Activated gamma-delta T cell (primary cell): ENCODE measurements around the gene FAM118A.
"Not testable (repeated sequence)": the region's sequence is repeated elsewhere in the genome, so short reads cannot be mapped to it uniquely, and the experiment has no call there.

Experiments used
- DNase-seq: peaks from one replicate; lab custom pipeline; 2025; lab: John Stamatoyannopoulos, UW

Gene FAM118A

GRCh38 chr22:45284705-45285262, 24.9 kb upstream of the FAM118A start, which contains the start of gene UPK3A:
Gene UPK3A, plus strand, starts transcription at chr22:45284949. Its CDS starts 65 bp downstream, at chr22:45285014.
- peak; percentile 26 for DNase-seq

DNA sequence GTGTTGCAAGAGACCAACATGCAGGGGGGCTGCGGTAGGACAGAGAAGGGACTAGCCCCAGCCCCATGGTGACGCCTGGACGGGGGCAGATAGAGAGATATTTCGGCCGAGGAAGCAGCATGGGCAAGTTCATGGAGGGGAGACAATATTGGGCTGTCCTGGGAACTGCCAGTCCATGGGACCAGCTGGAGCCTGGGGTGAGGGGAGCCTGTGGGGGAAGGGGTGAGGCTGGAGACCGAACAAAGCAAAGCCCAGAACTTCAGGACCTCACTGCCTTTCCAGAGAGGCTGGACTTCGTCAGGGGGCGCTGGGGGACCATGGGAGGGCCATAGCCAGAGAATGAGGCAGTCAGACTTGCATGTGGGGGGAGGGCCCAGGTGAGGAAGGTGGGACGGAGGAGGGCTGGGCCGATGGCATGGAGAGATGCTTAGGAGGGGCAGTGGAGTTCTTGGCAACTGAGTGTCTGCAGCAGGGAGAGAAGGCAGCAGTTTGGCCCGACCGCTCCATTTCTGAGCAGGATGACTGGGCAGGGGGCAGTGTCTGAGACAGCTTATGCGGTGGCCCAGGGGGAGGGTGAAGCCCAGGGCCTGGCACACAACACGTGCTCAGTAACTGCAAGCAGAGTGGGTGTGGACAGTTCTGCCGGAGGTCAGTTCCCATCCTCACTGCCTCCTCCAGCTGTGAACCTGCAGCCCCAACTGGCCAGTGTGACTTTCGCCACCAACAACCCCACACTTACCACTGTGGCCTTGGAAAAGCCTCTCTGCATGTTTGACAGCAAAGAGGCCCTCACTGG, 24.3 kb upstream of the FAM118A start:
- DNase-seq = no peak

DNA sequence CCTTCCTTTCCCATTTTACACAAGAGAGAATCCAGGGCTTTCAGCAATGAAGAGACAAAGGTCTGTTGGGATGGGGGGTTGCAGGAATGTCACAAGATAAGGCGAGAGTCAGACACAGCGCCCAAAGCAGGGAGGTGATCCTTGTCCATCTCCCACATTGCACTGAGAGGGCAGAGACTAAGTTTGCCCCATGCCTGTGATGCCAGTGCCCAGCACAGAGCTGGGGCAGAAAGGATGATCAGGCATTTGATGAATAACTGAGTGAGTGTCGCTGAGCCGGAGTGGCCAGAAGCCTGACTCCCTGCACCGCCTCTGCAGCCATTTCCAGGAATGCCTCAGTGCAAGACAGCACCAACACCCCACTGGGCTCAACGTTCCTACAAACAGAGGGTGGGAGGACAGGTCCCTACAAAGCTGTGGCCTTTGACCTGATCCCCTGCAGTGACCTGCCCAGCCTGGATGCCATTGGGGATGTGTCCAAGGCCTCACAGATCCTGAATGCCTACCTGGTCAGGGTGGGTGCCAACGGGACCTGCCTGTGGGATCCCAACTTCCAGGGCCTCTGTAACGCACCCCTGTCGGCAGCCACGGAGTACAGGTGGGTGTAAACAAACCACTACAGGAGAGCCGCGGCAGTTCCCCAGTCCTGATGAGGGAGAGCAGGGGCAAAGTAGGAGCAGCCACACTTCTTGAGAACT, 22.7 kb upstream of the FAM118A start:
- DNase-seq = no peak

DNA sequence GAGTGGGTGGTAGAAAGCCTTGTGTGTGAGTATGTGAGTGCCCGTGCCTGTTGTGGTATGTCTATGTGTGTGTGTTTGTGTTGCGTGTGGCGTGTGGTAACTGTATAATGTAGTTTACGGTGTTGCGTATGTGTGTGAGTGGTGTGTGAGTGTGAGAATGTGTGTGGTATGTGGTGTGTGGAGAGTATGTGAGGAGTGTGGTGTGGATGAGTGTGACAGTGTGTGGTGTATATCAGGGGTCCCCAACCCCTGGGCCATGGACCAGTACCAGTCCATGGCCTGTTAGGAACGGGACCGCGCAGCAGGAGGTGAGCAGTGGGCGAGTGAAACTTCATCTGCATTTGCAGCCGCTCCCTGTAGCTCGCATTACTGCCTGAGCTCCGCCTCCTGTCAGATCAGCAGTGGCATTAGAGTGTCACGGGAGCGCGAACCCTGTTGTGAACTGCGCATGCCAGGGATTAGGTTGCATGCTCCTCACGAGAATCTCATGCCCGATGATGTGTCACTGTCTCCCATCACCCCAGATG, 19.3 kb upstream of the FAM118A start:
- no peak for DNase-seq

DNA sequence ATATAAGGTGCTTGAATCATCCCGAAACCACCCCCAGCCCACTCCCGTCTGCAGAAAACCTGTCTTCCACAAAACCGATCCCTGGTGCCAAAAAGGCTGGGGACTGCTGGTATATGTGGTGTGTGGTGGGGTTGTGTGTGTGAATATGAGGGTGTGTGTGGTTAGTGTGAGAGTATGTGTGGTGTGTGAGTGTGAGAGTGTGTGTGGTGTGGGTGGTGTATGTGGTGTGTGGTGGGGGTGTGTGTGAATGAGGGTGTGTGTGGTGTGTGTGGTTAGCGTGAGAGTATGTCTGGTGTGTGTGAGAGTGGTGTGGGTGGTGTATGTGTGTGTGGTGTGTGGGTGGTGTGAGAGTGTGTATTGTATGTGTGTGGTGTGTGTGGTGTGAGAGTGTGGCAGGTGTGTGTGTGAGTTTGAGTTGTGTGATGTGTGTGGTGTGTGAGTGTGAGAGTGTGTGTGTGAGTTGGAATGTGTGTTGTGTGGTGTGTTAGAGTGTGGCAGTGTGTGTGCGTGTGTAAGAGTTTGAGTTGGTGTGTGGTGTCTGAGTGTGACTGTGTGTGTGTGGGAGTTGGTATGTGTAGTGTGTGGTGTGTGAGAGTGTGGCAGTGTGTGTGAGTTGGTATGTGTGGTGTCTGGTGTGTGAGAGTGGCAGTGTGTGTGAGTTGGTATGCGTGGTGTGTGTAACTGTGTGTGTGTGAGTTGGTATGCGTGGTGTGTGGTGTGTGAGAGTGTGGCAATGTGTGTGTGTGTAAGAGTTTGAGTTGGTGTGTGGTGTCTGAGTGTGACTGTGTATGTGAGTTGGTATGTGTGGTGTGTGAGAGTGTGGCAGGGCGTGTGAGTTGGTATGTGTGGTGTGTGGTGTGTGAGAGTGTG, 18.4 kb upstream of the FAM118A start:
- no peak for DNase-seq

DNA sequence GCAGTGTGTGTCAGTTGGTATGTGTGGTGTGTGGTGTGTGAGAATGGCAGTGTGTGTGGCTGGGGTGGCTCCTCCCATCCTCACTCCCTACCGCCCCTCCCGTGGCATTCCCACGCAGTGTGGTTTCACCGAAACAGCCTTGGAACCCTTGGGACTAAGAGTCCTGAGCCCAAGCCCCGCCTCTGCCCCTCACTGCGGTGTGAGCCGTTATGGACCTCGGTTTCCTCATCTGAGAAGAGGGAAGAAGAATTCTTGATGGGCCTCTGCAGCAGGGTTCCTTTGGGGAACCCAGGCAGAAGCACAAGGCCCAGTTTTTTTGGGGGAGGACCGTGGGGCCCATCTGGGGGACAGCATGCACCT, 17.8 kb upstream of the FAM118A start:
- no peak for DNase-seq

- no peak for DNase-seq
Measured at GRCh38 chr22:45292731-45293442, 16.8 kb upstream of the FAM118A start.

DNA sequence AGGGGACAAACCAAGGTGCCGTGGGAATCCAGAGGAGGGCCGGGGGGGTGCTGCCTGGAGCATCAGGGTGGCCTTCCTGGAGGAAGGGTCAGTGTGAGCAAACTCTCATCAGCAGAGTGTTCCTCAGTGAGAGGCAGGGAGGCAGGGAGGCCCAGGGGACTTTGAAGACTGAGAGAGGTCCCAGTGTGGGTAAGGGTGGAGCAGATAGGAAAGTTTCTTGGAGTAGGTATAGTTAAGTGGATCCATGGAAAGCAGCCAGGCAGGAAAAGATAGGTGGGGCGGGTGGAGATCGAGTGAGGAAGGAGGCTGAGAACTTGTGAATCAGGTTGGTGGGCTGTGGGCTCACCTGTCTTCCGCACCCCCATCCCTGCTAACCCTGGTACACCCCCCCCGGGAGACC, 15.7 kb upstream of the FAM118A start:
- DNase-seq = no peak

DNA sequence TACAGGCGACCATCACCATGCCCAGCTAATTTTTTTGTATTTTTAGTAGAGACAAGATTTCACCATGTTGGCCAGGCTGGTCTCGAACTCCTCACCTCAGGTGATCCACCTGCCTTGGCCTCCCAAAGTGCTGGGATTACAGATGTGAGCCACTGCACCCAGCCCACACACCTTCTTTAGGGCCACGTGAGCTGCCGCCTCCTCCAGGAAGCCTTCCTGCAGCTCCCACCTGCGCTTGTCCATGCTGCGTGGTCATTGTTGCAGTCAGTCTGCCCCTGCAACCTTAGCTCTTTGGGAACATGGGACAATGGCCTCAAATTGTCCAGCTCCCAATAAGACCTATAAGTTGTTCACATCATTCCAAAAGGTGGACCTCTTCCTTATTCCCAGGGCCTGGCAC, 14.7 kb upstream of the FAM118A start:
- not testable (repeated sequence) for DNase-seq

- no peak for DNase-seq
Measured at GRCh38 chr22:45295492-45295891, 14.2 kb upstream of the FAM118A start.

GRCh38 chr22:45296628-45297297, 13.0 kb upstream of the FAM118A start:
- no peak for DNase-seq

DNA sequence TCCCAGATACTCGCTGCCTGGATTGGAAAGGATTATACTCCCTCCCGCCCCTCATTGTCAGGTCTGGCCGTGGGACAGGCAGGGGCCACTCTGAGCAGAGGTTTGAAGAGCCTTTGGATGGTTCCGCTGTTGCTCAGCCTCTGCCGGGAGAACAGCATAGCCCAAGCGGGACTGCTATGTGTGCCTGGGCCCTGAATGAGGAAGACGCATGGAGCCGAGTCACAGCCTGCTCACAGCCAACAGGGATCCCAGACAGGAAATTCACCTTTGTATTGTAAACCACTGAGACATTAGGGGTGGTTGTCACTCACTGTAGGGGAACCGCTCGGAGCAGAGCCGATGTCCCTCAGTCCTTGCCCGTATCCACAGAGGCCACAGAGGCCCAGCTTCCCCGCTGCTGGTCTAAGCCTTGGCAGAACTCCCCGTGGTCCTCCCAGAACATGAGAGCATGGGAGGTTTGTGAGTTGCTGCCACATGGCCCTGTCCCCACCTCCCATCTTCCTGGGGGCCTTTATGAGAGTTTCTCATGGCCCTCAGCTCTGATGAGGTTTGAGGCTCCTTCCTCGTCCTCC, 10.7 kb upstream of the FAM118A start:
- DNase-seq = no peak

DNA sequence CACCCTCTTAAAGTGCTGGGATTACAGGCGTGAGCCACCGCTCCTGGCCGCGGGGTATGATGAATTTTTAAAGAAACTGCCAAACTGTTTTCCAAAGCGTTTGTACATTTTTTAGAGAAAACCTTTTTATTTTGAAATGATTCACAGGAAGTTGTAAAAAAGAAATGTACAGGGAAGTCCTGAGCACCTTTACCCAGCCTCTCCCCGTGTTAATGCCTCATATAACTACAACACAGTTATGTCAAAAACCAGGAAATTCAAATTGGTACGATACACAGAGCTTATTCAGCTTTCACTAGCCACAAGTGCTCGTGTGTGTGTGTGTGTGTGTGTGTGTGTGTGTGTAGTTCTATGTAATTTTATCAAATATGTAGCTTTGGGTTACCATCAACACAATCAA, 7.0 kb upstream of the FAM118A start:
- DNase-seq = no peak

DNA sequence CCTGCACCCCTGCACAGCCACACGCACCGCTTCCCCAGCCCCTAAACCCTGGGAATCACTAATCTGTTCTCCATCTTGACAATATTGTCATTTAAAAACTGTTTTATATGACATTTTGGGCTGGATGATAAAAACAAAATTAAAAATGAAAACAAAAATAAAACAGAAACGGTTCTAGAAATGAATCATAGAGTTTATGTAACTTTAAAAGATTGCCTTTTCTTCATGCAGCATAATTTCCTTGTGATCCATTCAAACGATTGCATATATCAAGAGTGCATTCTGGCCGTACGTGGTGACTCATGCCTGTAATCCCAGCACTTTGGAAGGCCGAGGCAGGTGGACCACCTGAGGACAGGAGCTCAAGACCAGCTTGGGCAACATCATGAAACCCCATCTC, 6.6 kb upstream of the FAM118A start:
- DNase-seq = no peak

DNA sequence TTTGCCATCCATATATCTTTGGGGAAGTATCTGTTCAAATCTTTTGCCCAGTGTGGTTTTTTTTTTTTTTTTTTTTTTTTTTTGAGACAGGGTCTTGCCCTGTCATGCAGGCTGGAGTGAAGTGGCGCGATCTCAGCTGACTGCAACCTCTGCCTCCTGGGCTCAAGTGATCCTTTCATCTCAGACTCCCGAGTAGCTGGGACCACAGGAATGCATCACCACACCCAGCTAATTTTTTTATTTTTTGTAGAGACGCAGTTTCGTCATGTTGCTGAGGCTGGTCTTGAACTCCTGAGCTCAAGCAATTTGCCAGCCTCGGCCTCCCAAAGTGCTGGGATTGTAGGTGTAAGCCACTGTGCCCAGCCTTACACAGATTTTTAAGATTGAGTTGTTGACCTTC, 4.8 kb upstream of the FAM118A start:
- no peak for DNase-seq

DNA sequence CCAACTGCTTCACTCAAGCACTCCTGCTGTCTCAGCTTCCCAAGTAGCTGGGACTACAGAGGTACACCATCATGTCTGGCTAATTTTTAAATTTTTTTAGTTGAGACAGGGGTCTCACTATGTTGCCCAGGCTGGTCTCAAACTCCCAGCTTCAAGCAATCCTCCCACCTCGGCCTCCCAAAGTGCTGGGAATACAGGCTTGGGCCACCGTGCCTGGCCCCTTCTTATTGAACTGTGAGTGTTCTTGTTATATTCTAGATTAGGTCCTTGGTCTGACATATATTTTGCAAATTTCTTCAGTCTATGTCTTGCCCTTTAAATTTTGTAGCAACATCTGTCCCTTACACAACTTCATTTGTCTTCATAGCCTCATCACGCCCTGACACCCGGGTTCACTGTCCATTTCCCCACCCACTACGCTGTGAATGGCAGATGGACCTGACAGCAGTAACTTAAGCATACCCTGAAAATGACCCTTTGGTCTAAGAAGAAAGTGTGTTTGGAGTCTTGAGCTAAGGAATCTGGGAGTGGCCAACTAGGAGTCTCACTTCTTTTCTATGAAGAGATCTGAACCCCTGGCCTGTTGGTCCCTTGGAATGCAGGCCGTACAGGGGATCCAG, 4.2 kb upstream of the FAM118A start:
- no peak for DNase-seq

DNA sequence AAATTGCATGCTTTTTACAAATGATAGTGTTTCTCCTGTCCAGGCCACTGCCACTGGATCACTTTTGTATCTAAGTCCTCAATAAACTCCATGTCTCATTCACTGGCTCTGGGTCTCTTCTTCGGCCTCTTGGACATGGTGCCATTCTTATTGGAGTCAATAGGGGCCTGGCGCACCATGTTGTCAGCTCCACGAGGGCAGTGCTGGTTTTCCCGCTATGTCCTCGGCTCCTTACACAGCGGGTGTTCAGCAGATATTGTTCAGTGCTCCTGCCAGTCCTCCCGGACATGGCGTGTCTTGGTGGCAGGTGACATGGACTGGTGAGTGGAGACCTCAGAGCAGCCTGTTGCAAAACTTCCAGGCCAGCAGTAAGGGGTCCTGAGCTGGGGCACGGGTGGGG, 3.6 kb upstream of the FAM118A start:
- no peak for DNase-seq

- DNase-seq = no peak
Measured at GRCh38 chr22:45308391-45308956, 1.3 kb upstream of the FAM118A start.

DNA sequence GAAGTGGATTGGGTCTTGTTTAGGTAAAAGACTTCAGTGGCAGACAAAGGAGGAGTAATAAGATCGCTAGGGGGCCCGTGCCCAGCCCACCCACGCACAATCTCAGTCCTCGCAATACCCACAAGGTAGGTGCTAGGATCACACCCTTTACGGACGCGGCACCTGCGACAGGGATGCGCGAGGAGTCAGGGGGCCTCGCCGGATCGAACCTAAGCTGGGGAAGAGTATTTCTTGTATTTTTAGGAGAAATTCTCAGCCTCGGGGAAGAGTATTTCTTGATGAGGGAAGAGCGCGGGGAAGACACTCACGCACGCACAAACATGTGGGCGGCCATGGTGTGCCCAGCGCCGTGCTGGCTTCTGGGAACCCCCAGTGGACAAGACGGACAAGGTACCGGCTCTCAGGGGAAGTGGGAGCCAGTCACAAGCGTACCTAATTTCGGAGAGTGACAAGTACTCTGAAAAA, 745 bp upstream of the FAM118A start:
- DNase-seq = no peak
